HEK293T (cell line): ENCODE data around the gene IQSEC1.

Experiments used
- CTCF ChIA-PET: fragments of 350-600 bp; formaldehyde crosslinking; extraction: SDS; loops from one replicate; lab custom pipeline; 2021; ENCODE audit warnings: antibody characterized with exemption, inconsistent platforms; lab: Yijun Ruan, JAX
- POLR2A ChIA-PET: fragments of 350-600 bp; formaldehyde crosslinking; extraction: SDS; loops from one replicate; lab custom pipeline; 2020; ENCODE audit warnings: antibody characterized with exemption, inconsistent platforms; lab: Yijun Ruan, JAX
- DNase-seq: peaks from one replicate; pipeline ENCODE4 v3.0.0; 2012; ENCODE audit warnings: mixed read lengths; ENCODE audit errors: extremely low spot score
- ARNT ChIP-seq: fragments of 450-650 bp; IDR thresholded peaks from 2 replicates; pipeline ENCODE4 v1.6.1; 2017; ENCODE audit warnings: mild to moderate bottlenecking
- BHLHE40 ChIP-seq: fragments of 450-650 bp; IDR thresholded peaks from 2 replicates; pipeline ENCODE4 v1.6.1; 2016; ENCODE audit warnings: mild to moderate bottlenecking, moderate library complexity, borderline replicate concordance
- CTBP1 ChIP-seq: fragments of 450-650 bp; IDR thresholded peaks from 2 replicates; pipeline ENCODE4 v1.6.1; 2016; ENCODE audit warnings: borderline replicate concordance
- ELF4 ChIP-seq: fragments of 450-650 bp; IDR thresholded peaks from 2 replicates; pipeline ENCODE4 v1.6.1; 2017; ENCODE audit warnings: antibody characterized with exemption
- FOXA1 ChIP-seq: fragments of 450-650 bp; IDR thresholded peaks from 2 replicates; pipeline ENCODE4 v1.6.1; 2016; ENCODE audit warnings: mild to moderate bottlenecking
- FOXK2 ChIP-seq: fragments of 450-650 bp; IDR thresholded peaks from 2 replicates; pipeline ENCODE4 v1.6.1; 2016; ENCODE audit warnings: mild to moderate bottlenecking
- FOXM1 ChIP-seq: fragments of 450-650 bp; IDR thresholded peaks from 2 replicates; pipeline ENCODE4 v1.6.1; 2017; ENCODE audit warnings: mild to moderate bottlenecking, borderline replicate concordance
- HDGF ChIP-seq: fragments of 450-650 bp; IDR thresholded peaks from 2 replicates; pipeline ENCODE4 v1.6.1; 2017; ENCODE audit warnings: antibody characterized with exemption, borderline replicate concordance
- L3MBTL2 ChIP-seq: fragments of 450-650 bp; conservative IDR thresholded peaks from 2 replicates; pipeline ENCODE4 v1.6.1; 2016; ENCODE audit warnings: mild to moderate bottlenecking
- LEF1 ChIP-seq: fragments of 450-650 bp; IDR thresholded peaks from 2 replicates; pipeline ENCODE4 v1.6.1; 2017; ENCODE audit warnings: mild to moderate bottlenecking, borderline replicate concordance
- NFRKB ChIP-seq: fragments of 450-650 bp; IDR thresholded peaks from 2 replicates; pipeline ENCODE4 v1.6.1; 2016; ENCODE audit warnings: mild to moderate bottlenecking, moderate library complexity
- PKNOX1 ChIP-seq: fragments of 450-650 bp; IDR thresholded peaks from 2 replicates; pipeline ENCODE4 v1.6.1; 2016
- SP1 ChIP-seq: fragments of 450-650 bp; IDR thresholded peaks from 2 replicates; pipeline ENCODE4 v1.6.1; 2017
- SUZ12 ChIP-seq: fragments of 450-650 bp; IDR thresholded peaks from 2 replicates; pipeline ENCODE4 v1.6.1; 2016; ENCODE audit warnings: mild to moderate bottlenecking
- TARDBP ChIP-seq: fragments of 450-650 bp; IDR thresholded peaks from 2 replicates; pipeline ENCODE4 v1.6.1; 2016
- ZNF384 ChIP-seq: fragments of 450-650 bp; IDR thresholded peaks from 2 replicates; pipeline ENCODE4 v1.6.1; 2016

IQSEC1 gene

GRCh38 chr3:12963922-12964701 lies 109.1 kb downstream of the IQSEC1 start:
- POLR2A ChIA-PET = no interaction called here
- CTCF ChIA-PET = interaction anchor here (0.6 kb wide), 1 partner anchor 20 kb away, joined by 3 read pairs; no protein-coding TSS in a partner anchor
- DNase-seq = no peak
- TF ChIP-seq FOXM1 (no peak), TARDBP (no peak), HDGF (no peak), L3MBTL2 (no peak), SUZ12 (no peak), BHLHE40 (no peak), PKNOX1 (no peak), FOXA1 (no peak), SP1 (no peak), LEF1 (no peak), ZNF384 (no peak), FOXK2 (no peak), NFRKB (no peak), ELF4 (no peak), ARNT (no peak), CTBP1 (no peak)

- ChIA-PET POLR2A (no interaction called here), CTCF (no interaction called here)
- no peak for DNase-seq
- TF ChIP-seq FOXA1 = no peak
- TF ChIP-seq FOXK2 = no peak
- no peak for TF ChIP-seq NFRKB
- no peak for TF ChIP-seq FOXM1
- TF ChIP-seq BHLHE40 = no peak
- TF ChIP-seq L3MBTL2 = no peak
- TF ChIP-seq HDGF = no peak
- no peak for TF ChIP-seq TARDBP
- TF ChIP-seq PKNOX1 = no peak
- TF ChIP-seq SP1 = no peak
- TF ChIP-seq CTBP1 = no peak
- TF ChIP-seq LEF1 = no peak
- no peak for TF ChIP-seq SUZ12
- no peak for TF ChIP-seq ARNT
- no peak for TF ChIP-seq ZNF384
- TF ChIP-seq ELF4 = no peak
Measured at GRCh38 chr3:12963231-12963896, 109.9 kb downstream of the IQSEC1 start.

- ChIA-PET CTCF (no interaction called here), POLR2A (no interaction called here)
- no peak for DNase-seq
- TF ChIP-seq HDGF = no peak
- TF ChIP-seq ARNT = no peak
- no peak for TF ChIP-seq FOXM1
- no peak for TF ChIP-seq ZNF384
- no peak for TF ChIP-seq NFRKB
- TF ChIP-seq SUZ12 = no peak
- no peak for TF ChIP-seq ELF4
- no peak for TF ChIP-seq TARDBP
- TF ChIP-seq L3MBTL2 = no peak
- TF ChIP-seq SP1 = no peak
- TF ChIP-seq LEF1 = no peak
- no peak for TF ChIP-seq CTBP1
- TF ChIP-seq FOXA1 = no peak
- TF ChIP-seq BHLHE40 = no peak
- no peak for TF ChIP-seq FOXK2
- no peak for TF ChIP-seq PKNOX1
Measured at GRCh38 chr3:12962292-12962691, 110.9 kb downstream of the IQSEC1 start.

GRCh38 chr3:12961697-12962036 lies 111.6 kb downstream of the IQSEC1 start:
- DNase-seq = no peak
- POLR2A ChIA-PET = no interaction called here
- TF ChIP-seq FOXK2 = no peak
- no peak for TF ChIP-seq SUZ12
- TF ChIP-seq ZNF384 = no peak
- no peak for TF ChIP-seq SP1
- no peak for TF ChIP-seq FOXA1
- no peak for TF ChIP-seq ARNT
- no peak for TF ChIP-seq BHLHE40
- TF ChIP-seq L3MBTL2 = no peak
- TF ChIP-seq ELF4 = no peak
- TF ChIP-seq TARDBP = no peak
- no peak for TF ChIP-seq HDGF
- no peak for TF ChIP-seq CTBP1
- TF ChIP-seq NFRKB = no peak
- TF ChIP-seq LEF1 = no peak
- no peak for TF ChIP-seq PKNOX1
- no peak for TF ChIP-seq FOXM1
- CTCF ChIA-PET = no interaction called here
